Lower lobe of right lung (tissue), 2 donors: ENCODE data around the gene ECHS1. TPM values are rescaled to one million over a fixed set of nuclear protein-coding genes. Genes with fewer than 3 reads are reported as not detected.
A peak's percentile ranks its signal among the peaks of the same experiment; 100 is the strongest.

ENCODE experiments used
- ATAC-seq, 2 donors: fragments of 200-7000 bp; cut with Tn5 transposase; one replicate each; pipeline ENCODE4 v1.9.1; 2020 to 2022; ENCODE audit warnings: mild to moderate bottlenecking in 2 of 2, moderate library complexity in 2 of 2
- DNase-seq: peaks from one replicate; pipeline ENCODE4 v3.0.0-alpha.2; 2020
- H3K27ac ChIP-seq: fragments of 200-600 bp; one replicate; pipeline ENCODE4 v1.8.0; 2022
- H3K27me3 ChIP-seq: fragments of 200-600 bp; one replicate; pipeline ENCODE4 v1.8.0; 2022; ENCODE audit warnings: low read depth
- H3K36me3 ChIP-seq: fragments of 200-600 bp; one replicate; pipeline ENCODE4 v1.8.0; 2022; ENCODE audit warnings: mild to moderate bottlenecking
- H3K4me1 ChIP-seq: fragments of 200-600 bp; one replicate; pipeline ENCODE4 v1.8.0; 2022
- H3K4me3 ChIP-seq: fragments of 200-600 bp; one replicate; pipeline ENCODE4 v1.8.0; 2022; ENCODE audit warnings: mild to moderate bottlenecking
- H3K9me3 ChIP-seq: fragments of 200-600 bp; one replicate; pipeline ENCODE4 v1.8.0; 2022
- CTCF ChIP-seq: fragments of 200-600 bp; IDR thresholded peaks from one replicate; pipeline ENCODE4 v1.8.0; 2022; ENCODE audit warnings: antibody characterized with exemption, mild to moderate bottlenecking
- intact Hi-C: fragments of 100-400 bp; cut with DNase I; formaldehyde crosslinking; loops from one replicate; pipeline ENCODE4 v1.11.0; 2022
- microRNA-seq: library from miRNA; unstranded; fragments of <30 nt; microRNA quantifications from one replicate; pipeline ENCODE4 v1.2.0, GENCODE V29; 2020; ENCODE audit warnings: borderline number of aligned reads
- total RNA-seq: library from RNA; stranded (reverse); fragmentation: NEBNext Ultra II Directional; extraction: Animal tissue kit (Norgen Biotek cat#: 25700); gene quantifications from one replicate; pipeline ENCODE4 v1.2.1, GENCODE V29; 2021
- donor health status: DM: no; HTN: yes; CAD: no; lungs with severe emphysema.

ECHS1 gene
- total RNA-seq, 1 donor from 2014 or later: 59.5 TPM

- DNase-seq: peak; percentile 24
- TF ChIP-seq CTCF: no peak
- Histone ChIP-seq H3K4me3 (no peak overlapping the region), H3K9me3 (no peaks in the 10 kb centered on the region), H3K4me1 (peaks cover 7% of the 10 kb centered on the region), H3K27me3 (no peaks in the 10 kb centered on the region), H3K27ac (no peak overlapping the region), H3K36me3 (peaks cover 40% of the 10 kb centered on the region)
- ATAC-seq: no peak
- intact Hi-C loops: no loop called here
Measured at GRCh38 chr10:133313192-133313591, 60.0 kb downstream of the ECHS1 start.

- ATAC-seq (no peak), DNase-seq (peak; percentile 26)
- intact Hi-C loops: no loop called here
- no peak for TF ChIP-seq CTCF
- no peak overlapping the region for H3K4me3 ChIP-seq
- H3K4me1 ChIP-seq: peaks cover 10% of the 10 kb centered on the region
- H3K9me3 ChIP-seq: no peaks in the 10 kb centered on the region
- no peaks in the 10 kb centered on the region for H3K27me3 ChIP-seq
- H3K27ac ChIP-seq: no peak overlapping the region
- peaks cover 40% of the 10 kb centered on the region for H3K36me3 ChIP-seq
Measured at GRCh38 chr10:133312769-133313145, 60.4 kb downstream of the ECHS1 start.

Small RNA genes within 50 kb of the gene (microRNA-seq; reads per million reads assigned to microRNA genes)
- gene MIR3944: 2.0 reads per million

Other genes with a start within 250 kb of the ECHS1 start
- gene KNDC1, start 213.1 kb downstream of the ECHS1 start, total RNA-seq: 10.3 TPM
- not detected for gene UTF1, start 143.1 kb downstream of the ECHS1 start, total RNA-seq
- 4.5 TPM for gene VENTX, start 135.5 kb downstream of the ECHS1 start, total RNA-seq
- 18.7 TPM for gene ADAM8, start 96.5 kb downstream of the ECHS1 start, total RNA-seq
- gene TUBGCP2, start 64.5 kb downstream of the ECHS1 start, total RNA-seq: 54.5 TPM
- 44.8 TPM for gene ZNF511, start 64.4 kb downstream of the ECHS1 start, total RNA-seq
- gene CALY, start 36.5 kb downstream of the ECHS1 start, total RNA-seq: not detected
- gene PRAP1, start 26.0 kb downstream of the ECHS1 start, total RNA-seq: not detected
- 31.0 TPM for gene FUOM, start 15.3 kb downstream of the ECHS1 start, total RNA-seq
- gene PAOX, start 5.9 kb upstream of the ECHS1 start, total RNA-seq: 6.9 TPM
- gene MTG1, start 20.8 kb upstream of the ECHS1 start, total RNA-seq: 41.7 TPM
- gene SPRN, start 51.3 kb upstream of the ECHS1 start, total RNA-seq: not detected
- 2.4 TPM for gene SCART1, start 80.6 kb upstream of the ECHS1 start, total RNA-seq
- gene CYP2E1, start 154.0 kb upstream of the ECHS1 start, total RNA-seq: 0.86 TPM
- gene SYCE1, start 192.2 kb upstream of the ECHS1 start, total RNA-seq: 0.74 TPM